BE2C (cell line): ENCODE results near the gene GTPBP1.

Source experiments
- DNase-seq: peaks from one replicate; pipeline ENCODE4 v3.0.0-alpha.2; 2020
- H3K27me3 ChIP-seq: fragments of 250-450 bp; sonication (Bioruptor Pico); 2 replicates; pipeline ENCODE4 v1.5.1; 2020; ENCODE audit warnings: mild to moderate bottlenecking
- H3K36me3 ChIP-seq: fragments of 250-450 bp; sonication (Bioruptor Pico); 2 replicates; pipeline ENCODE4 v1.5.1; 2020; ENCODE audit warnings: mild to moderate bottlenecking
- H3K4me1 ChIP-seq: fragments of 250-450 bp; sonication (Bioruptor Pico); 2 replicates; pipeline ENCODE4 v1.5.1; 2020
- H3K4me3 ChIP-seq: 2 replicates; pipeline ENCODE4 v1.5.1; 2011; ENCODE audit warnings: low read depth, low read length
- H3K9me3 ChIP-seq: fragments of 250-450 bp; sonication (Bioruptor Pico); 2 replicates; pipeline ENCODE4 v1.5.1; 2020
- CTCF ChIP-seq: IDR thresholded peaks from 2 replicates; pipeline ENCODE4 v1.5.1; 2012; ENCODE audit warnings: mild to moderate bottlenecking, low read depth, low read length

The GTPBP1 gene

GRCh38 chr22:38742176-38742942, 36.6 kb downstream of the GTPBP1 start:
- peaks cover 83% of the 10 kb centered on the region for H3K36me3 ChIP-seq
- no peak for TF ChIP-seq CTCF
- H3K4me1 ChIP-seq, result no peaks in the 10 kb centered on the region
- H3K27me3 ChIP-seq, result no peaks in the 10 kb centered on the region
- DNase-seq, result no peak
- no peak overlapping the region for H3K4me3 ChIP-seq
- H3K9me3 ChIP-seq, result no peaks in the 10 kb centered on the region

GRCh38 chr22:38744981-38745380, 39.2 kb downstream of the GTPBP1 start:
- TF ChIP-seq CTCF, result no peak
- no peak for DNase-seq
- H3K36me3 ChIP-seq, result peaks cover 81% of the 10 kb centered on the region
- H3K9me3 ChIP-seq, result no peaks in the 10 kb centered on the region
- H3K27me3 ChIP-seq, result no peaks in the 10 kb centered on the region
- no peaks in the 10 kb centered on the region for H3K4me1 ChIP-seq
- no peak overlapping the region for H3K4me3 ChIP-seq

- TF ChIP-seq CTCF, result no peak
- peaks cover 81% of the 10 kb centered on the region for H3K36me3 ChIP-seq
- no peak for DNase-seq
These were observed 40.1 kb downstream of the GTPBP1 start for GRCh38 chr22:38745676-38746460.

GRCh38 chr22:38748487-38749136, 42.9 kb downstream of the GTPBP1 start:
- TF ChIP-seq CTCF, result no peak
- DNase-seq, result no peak
- no peaks in the 10 kb centered on the region; the same call in 1 of the 2 replicates for H3K4me1 ChIP-seq
- no peak overlapping the region for H3K4me3 ChIP-seq
- H3K27me3 ChIP-seq, result no peaks in the 10 kb centered on the region
- no peaks in the 10 kb centered on the region for H3K9me3 ChIP-seq
- peaks cover 78% of the 10 kb centered on the region for H3K36me3 ChIP-seq

More at GRCh38 chr22:38745676-38746460, 40.1 kb downstream of the GTPBP1 start:
- Histone ChIP-seq H3K9me3 (no peaks in the 10 kb centered on the region), H3K27me3 (no peaks in the 10 kb centered on the region), H3K4me3 (no peak overlapping the region), H3K4me1 (no peaks in the 10 kb centered on the region)

GRCh38 chr22:38750104-38750503, 44.4 kb downstream of the GTPBP1 start:
- H3K4me3 ChIP-seq, result no peak overlapping the region
- H3K27me3 ChIP-seq, result no peaks in the 10 kb centered on the region
- H3K9me3 ChIP-seq, result no peaks in the 10 kb centered on the region
- peaks cover 6% of the 10 kb centered on the region; the same call in 1 of the 2 replicates for H3K4me1 ChIP-seq
- DNase-seq, result no peak
- peaks cover 70% of the 10 kb centered on the region for H3K36me3 ChIP-seq
- no peak for TF ChIP-seq CTCF
